Ecto neural progenitor cell (in vitro differentiated cells): ENCODE data around the gene SPTBN1.

ENCODE experiments used
- DNase-seq: peaks from one replicate; pipeline ENCODE4 v3.0.0-alpha.2; 2018; ENCODE audit warnings: low spot score

The SPTBN1 gene

DNA sequence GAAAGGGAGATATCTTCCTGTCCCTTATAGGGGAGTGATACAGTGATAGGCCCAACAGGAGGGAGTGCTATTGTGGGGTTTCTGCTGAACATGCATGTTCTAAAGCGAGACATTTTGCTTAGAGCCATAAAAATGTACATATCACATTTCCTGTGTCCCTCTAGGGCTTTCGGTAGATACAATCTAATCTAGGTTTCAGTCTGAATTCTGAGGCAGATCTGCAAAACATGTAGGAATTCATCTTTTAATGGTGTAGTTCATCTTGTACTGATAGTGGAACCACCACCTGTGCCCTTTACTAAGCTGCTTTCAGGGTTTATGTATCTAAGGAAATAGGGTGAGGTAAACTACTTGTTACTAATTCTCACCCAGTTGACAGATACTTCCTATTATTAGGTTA lies 73.8 kb downstream of the SPTBN1 start:
- no peak for DNase-seq

DNA sequence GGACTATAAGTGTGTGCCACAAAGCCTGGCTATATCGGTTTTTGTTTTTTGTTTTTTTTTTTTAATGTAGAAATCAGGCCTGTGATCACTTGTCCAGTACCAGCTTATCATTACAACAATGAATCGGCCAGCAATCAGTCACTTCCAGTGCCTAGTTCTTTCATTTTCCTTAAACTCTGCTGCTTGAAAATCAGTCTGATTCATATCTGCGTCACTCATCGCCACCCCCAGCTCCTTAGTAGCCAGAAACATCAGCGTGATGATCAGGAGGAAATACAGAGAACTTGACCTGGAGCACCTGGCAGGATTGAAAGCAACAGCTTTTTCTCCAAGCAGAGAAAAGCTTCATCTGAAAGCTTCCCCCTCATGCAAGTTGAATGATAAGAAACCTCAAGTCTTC lies 75.4 kb downstream of the SPTBN1 start:
- no peak for DNase-seq

DNA sequence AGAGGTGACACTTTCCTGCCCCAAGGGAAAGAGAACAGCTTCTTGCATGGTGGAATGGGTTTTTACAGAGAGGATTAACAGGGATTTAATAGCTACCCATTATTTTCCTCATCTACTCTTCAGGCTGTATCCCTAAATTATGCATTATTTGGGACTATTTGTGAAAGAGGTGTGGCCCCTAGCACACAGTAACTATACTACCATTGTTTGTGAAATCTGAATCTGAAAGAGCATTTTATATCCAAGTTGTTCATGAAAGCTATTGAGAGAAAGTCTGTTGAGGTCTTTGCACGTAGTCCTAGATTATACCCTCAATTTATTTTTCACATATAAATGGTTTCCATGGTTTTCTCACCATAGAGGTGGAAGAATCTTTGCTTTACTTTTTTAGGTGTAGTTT lies 78.1 kb downstream of the SPTBN1 start:
- no peak for DNase-seq

DNA sequence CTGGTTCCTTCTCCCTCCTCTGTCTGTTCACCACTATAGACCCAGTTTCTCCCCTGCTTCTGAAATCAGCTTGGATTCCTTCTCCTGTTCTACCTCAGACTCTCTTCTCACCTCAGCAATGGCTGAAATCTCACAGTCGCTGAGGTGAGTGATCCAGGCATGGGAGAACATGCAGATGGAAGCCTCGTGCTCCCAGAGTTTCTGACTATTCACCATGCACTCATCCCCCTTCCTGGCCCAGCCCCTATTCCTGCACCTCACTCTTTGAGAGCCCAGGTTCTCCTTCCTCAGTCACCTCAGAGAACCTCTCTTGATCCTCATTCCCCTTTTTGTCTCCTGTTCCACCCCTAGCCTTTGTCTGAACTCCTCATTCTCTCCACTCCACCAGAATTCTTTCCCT lies 78.5 kb downstream of the SPTBN1 start:
- DNase-seq, result no peak

DNA sequence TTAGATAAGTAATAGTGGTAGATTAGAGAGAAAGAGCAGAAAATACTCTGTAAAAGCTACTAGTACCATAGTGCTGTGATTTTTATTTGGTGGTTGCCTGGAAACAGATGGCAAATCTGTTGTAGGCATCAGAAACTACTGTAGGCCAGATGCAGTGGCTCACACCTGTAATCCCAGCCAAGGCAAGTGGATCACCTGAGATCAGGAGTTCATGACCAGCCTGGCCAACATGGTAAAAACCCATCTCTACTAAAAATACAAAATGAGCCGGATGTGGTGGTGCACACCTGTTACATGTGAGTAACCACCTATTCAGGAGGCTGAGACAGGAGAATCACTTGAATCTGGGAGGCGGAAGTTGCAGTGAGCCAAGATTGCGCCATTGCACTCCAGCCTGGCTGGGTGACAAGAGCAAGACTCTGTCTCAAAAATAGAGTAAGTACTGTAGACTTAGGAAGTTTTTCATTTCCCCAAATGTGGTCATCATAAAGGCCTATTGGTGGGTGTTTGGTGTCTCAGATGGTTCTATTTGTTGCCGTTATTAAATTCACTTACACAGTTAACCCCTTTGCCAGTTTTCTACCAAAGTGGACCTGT lies 79.6 kb downstream of the SPTBN1 start:
- no peak for DNase-seq

DNA sequence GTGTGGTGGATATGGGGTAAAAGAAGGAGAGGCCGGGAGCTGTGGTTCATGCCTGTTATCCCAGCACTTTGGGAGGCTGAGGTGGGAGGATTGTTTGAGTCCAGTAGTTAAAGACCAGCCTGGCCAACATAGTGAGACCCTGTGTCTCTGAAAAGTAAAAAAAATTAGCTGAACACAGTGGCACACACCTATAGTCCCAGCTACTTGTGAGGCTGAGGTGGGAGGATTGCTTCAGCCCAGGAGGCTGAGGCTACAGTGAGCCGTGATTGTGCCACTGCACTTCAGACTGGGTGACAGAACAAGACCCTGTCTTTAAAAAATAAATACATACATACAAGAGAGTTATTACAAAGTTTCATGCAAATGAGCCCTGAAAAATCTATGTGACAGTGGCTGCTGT lies 80.6 kb downstream of the SPTBN1 start:
- DNase-seq, result no peak

DNA sequence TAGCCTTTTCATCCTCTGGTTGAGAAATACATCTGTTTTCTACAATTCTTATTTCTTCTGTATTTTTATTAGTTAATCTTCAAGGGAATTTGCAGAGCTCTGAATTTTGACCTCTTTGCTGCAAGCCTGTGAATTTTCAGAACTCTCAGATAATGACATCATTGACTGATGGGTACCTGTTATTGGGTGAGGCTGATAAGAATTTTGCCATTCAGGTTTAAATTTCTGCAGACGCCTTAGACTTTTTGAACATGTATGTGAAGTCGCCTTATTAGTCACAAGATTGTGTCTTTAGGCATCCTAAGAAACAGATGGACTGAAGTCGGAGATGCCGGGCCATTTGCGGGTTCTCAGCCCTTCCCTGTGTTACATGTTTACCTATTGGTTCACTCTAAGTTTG lies 82.4 kb downstream of the SPTBN1 start:
- no peak for DNase-seq

DNA sequence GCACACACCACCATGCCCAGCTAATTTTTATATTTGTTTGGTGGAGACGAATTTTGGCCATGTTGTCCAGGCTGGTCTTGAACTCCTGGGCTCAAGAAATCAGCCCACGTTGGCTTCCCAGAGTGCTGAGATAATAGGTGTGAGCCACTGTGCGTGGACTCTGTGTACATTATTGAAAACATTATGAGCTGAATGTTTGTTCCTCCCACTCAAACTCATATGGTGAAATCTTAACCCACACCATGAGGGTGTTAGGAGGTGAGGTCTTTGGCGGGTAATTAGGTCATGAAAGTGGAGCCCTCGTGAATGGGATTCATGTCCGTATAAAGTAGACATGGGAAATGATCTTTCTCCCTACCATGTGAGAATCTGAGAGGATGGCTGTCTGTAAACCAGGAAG lies 83.6 kb downstream of the SPTBN1 start:
- DNase-seq, result no peak

DNA sequence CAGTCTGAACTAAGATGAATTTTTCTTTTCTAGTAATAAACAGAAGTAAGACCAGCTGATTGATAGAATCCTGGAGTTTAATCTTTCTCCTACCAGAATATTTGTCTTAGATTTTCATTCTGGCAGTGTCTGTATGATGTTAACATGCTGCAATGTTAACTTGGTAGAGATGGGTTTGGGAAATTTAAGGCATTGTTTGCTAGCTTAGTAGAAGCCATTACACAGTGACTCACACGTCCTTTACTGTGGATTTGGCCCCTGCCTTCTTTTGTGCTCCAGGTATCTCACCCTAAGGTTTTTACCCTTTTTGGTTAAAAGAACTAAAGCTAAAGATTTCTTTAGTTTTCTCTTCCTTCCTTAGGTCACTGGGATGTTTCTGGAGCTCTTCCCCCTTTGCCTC lies 84.1 kb downstream of the SPTBN1 start:
- DNase-seq, result no peak

DNA sequence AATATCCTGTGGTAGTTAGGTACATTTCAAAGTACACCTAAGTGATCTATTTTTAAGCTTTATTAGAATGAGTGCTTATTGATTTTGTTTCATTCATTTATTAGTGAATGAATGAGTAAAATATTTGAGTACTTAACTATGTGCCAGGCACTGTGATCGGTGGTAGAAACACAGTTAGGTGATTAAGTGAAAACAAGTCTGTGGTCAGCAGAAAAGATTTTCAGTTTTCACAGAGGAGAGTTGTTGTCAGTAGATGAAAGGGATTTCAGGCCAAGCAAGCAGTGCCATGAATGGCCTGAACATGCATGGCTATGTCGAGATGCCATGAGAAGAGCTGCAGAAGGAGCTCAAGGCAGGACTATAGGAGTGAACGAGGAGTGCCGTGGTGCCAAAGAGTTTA lies 85.9 kb downstream of the SPTBN1 start:
- no peak for DNase-seq

DNA sequence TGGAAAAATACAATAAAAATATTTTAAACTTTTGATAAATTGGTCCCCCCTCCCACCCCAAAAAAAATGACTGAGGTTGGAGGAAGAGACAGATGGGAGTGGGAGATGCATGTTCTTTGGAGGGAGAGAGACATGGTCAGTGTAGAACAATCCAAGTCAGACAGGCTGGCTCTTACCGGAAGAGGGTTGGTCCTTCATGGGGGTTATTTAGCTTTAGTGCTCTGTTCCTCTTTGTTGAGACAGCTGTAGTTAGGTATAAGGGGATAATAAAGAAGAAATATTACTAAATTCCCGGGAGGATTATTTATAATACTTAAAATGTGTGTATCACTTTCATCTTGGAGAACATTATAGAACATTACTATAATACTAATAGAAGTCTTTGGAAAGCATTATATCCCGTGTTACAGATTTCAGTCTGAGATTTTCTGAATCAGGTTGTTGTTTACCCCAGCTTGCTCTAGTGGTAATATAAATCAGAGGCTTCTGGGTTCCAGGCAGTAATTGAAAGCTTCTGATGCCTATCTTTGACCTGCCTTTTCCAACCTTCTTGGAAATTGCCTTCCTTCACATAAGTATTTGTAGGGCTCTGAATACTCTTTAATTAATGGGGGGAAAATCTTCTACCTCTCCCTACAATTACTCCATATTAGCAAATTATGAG lies 87.7 kb downstream of the SPTBN1 start:
- DNase-seq, result no peak

DNA sequence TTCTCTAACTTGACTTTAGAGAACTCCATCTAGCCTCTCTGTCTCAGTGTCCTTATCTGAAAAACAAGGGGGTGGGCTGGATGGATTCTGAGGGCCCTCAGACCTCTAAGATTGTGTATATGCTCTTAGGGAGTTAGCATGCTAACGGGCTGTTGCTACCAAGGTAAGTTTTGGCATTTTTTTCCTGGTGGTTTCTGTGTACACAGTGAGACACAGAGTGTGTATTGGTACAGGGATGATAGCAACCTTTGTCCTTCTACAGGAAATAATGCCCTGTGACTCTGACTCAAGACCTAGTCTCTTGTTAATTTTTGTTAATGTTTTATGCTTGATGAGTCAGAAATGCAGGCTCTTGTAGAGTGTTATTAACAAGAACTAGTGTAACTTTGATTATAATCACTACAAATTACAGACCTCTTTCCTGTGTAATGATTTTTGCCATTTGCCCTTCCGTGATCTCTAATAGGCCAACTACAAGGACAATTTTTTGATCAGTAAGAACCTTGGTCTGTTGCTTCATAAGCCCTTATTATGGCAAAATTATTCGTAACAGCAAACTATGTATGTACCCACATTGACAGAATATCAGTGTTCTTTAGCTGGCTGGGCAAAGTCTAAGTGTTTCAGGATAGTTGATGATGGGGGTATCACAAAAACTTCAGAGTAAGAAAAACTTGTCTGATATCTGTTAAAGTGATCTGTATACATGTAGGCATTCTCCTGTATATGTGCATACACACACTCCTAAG lies 89.7 kb downstream of the SPTBN1 start:
- DNase-seq, result no peak

DNA sequence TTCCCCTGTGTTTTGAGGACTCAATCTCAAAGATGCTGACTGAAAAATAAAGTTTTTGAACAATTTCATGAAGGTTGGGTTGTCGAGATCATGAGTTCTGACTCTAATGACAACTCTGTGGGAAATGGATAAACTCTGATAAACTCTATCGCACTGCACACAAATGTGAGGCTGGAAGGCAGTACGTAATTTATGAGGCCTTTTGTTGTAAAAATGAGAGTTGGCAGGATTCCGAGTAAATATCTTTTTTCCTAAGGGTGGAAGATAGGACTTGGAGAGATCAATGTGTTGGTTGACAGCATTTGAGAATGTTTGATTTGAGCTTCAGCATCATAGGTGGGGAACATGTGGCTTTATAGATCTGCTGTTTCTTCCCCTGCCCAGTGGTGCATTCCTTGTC lies 90.4 kb downstream of the SPTBN1 start:
- no peak for DNase-seq

DNA sequence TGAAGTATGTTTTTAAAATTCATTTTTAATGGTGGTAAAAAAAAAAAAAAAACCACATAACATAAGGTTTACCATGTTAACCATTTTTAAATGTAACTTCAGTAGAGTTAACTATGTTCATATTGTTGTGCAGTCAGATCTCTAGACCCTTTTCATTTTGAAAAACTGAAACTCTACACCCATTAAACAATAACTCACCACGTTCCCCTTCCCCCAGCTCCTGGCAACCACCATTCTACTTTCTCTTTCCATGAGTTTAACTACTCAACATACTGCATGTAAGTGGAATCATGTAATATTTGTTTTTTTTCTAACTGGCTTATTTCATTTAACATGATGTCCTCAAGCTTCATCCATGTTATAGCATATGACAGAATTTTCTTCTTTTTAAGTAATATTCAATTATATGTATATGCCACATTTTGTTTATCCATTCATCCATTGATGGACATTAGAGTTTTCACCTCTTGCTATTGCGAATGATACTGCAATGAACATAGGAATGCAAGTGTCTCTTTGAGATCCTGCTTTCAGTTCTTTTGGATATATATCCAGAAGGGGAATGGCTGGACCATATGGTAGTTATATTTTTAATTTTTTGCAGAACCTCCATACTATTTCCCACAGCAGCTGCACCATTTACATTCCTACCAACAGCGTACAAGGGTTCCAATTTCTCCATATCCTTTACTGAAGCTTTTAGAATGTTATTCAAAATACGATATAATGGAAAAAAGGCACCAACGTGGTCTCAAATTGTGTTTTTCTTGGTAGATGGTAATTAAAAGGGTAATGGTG lies 91.0 kb downstream of the SPTBN1 start:
- DNase-seq, result no peak

DNA sequence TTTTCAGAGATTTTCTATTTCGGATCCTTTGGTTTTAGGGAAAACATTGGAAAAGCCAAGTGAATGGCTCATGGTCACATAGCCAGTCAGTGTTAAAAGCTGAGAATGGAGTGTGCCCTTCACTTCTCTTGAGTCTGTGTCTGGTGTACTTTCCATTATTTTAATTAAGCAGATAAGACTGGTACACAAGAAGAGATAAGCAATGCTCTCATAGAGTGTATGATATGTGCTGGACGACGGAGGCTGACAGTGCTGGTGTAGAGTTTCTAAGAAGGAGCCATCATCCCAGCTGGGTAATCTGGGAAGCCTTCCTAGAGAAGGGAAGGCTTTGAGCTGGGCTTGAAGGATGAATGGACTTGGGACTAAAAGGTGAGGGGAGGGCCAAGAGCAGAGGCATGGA lies 93.3 kb downstream of the SPTBN1 start:
- DNase-seq, result no peak

DNA sequence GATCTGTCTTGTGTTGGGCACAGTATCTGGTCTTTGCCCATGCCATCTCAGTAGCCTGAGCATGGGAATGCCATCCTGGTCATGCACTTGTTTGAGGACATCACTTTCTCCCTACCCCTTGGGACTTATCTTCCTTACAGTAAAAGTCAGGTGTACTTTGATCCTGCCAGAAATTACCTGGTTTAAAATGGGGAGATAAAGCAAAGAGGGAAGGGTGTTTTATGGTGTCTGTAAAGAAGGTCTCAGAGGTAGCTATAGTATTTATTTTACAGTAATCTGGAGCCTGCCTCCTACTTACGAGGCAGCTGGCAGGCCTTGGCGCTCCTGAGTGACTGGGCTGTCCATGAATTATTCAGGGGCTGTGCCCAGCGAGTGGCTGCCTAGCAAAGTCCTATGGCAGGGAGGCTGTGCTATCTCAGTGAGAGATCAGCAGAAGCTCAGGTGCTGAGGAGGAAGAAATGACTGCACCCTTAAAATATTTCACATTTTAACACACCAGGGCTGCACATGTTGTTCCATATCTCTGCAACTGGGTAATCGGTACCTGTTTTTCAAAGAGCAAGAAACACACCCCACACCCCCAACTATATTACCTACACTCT lies 93.9 kb downstream of the SPTBN1 start:
- DNase-seq, result no peak

DNA sequence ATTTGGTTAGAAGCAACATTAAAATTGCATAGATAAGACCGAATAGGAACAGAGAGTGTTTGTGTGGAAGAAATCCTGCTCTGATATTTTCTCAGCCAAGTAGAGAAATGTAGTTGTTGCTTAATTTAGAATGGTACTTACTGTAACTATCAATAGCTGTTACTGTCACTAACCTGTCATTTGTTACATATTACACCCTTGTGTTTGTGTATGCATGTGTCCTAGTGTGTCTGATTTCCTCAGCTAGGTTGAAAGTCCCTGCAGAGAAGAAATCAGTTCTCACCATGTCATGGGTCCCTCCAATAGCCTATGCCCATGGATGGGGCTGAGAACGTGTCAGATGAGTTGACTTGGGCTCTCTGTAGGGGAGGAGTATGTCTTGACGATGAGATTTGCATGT lies 94.4 kb downstream of the SPTBN1 start:
- no peak for DNase-seq

DNA sequence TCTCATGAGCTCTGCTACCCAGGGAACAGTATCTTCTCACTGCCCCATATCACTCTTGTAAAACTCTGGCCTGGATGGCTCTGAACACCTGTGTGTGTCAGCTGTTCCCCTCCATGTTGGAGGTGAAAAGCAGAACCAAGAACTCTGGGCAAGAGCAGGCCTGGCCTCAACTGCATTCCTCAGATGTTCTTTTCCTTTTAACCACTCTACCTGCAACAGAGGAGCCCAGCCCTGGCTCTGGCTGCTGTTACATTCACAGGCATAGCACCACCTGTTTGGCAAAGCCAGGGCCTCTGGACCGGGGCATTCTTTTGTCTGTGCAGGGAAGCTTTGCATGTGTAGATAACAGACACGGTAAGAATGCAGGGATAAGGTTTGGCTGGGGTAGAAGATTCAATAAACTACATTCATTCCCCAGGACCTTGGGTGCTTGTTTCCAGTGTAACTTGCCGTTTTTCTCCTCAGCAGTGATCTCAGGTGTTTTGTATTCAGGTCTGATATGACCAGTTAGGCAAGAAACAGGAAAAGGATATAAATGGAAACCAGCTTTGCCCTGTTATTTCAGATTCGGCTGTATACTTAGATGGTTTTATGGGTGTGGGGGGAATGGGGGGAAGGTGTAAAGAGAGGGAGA lies 95.1 kb downstream of the SPTBN1 start:
- DNase-seq, result no peak

DNA sequence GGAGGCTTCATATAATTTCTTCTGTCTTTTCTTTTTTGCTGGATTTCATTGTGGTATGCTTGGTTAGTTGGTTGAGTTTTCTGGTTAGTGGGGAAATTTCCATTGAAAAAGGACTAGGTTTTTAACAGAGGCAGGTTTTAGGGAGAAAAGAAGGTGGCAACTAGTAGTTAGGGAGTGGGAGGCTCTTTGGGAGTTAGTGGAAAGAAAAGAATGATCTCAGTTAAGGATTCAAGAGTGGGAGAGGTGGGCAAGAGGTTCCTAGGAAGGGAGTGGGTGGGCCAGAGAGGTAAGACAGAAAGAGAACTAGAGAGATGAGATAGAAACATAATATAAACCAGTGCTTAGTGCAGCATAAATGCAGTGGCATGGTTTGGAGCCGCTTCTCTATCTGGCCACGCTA lies 96.9 kb downstream of the SPTBN1 start:
- DNase-seq, result no peak

DNA sequence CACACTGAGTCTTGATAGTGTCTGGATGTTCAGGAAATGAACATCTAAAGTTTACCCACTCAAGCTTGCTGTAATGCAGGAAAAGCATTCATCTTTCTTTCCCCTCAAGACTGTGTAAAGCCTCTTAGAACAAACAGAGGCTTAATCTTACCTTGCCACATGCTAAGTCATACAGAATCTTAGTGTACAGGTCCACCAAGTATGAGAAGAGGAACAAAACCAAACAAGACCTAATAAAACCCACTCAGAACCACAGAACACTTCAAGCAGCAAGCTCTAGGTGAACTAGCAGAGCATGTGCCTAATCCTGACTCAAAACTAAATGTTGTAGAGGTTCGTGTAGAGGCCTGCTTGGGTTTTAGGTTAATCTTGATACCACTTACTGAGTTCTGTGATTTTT lies 97.6 kb downstream of the SPTBN1 start:
- no peak for DNase-seq

DNA sequence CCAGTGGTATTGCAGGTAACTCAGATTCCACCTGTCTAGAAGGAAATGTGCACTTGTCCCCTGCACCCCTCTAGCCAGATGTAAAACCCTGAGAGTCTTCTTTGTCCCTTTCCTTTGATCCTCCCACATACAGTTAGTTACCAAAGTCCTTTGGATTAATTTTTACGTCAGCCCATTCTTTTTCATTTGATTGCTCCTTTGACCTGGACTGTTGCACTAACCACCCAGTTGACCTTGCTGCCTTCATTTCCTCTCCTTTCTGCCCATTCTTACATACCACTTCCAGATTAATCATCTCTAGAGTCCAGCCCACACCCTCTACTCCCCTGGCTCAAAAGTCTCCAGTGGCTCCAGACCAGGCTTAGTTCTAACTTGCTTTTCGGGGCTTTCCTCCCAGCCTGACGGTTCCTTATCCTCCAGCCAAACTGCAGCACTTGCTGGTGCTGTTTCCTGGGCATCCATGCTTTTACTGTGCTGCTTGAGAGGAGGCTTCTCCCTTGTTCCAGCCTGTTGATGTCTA lies 99.3 kb downstream of the SPTBN1 start:
- DNase-seq, result no peak
